D341Med (cell line): ENCODE measurements around the gene OTUD5.
"Not testable (repeated sequence)": the region's sequence is repeated elsewhere in the genome, so short reads cannot be mapped to it uniquely, and the experiment has no call there.

Source experiments
- DNase-seq: peaks from one replicate; pipeline ENCODE4 v3.0.0; 2012; ENCODE audit warnings: low spot score

OTUD5 gene

GRCh38 chrX:48890296-48890925 lies 67.0 kb downstream of the OTUD5 start:
- DNase-seq: peak; percentile 40

GRCh38 chrX:48886586-48886985 lies 70.8 kb downstream of the OTUD5 start:
- DNase-seq: not testable (repeated sequence)

DNA sequence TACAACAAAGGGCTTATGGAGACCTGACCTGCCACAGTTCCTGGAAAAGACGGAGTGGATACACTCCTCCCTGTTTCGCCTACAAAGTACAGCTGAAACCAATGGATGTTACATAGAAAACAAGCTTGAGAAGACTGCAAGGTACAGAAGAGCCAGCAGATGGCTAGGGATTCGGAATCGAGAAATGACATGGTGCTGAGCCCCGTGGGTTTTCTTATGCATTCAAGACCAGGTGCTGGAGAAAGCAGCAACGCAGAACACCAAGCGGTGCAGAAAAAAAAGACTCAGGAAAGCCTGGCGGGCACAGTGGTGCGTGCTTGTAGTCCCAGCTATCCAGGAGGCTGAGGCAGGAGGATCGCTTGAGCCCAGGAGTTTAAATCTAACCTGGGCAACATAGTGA lies 73.7 kb downstream of the OTUD5 start:
- no peak for DNase-seq

GRCh38 chrX:48876944-48877343 lies 80.5 kb downstream of the OTUD5 start:
- DNase-seq: not testable (repeated sequence)
